ENCODE measurements around the gene GK.

- no peak for TF ChIP-seq POLR2A (IDR thresholded peaks at IDR 0.05; ENCODE audit: low read length)
- TF ChIP-seq MAX (IDR thresholded peaks at IDR 0.05), result no peak
- TF ChIP-seq CTCF (IDR thresholded peaks at IDR 0.05), result no peak
- no peak for TF ChIP-seq RFX5 (IDR thresholded peaks at IDR 0.05)
- no peak for TF ChIP-seq ZC3H11A (IDR thresholded peaks at IDR 0.05)
- no peak for TF ChIP-seq RAD21 (conservative IDR thresholded peaks at IDR 0.05 in 1 of 2, IDR thresholded peaks at IDR 0.05 in 1 of 2)
- TF ChIP-seq ZNF302 (CRISPR knock-in tag; IDR thresholded peaks at IDR 0.05), result no peak
- no peak for TF ChIP-seq POLR2AphosphoS2 (conservative IDR thresholded peaks at IDR 0.05; ENCODE audit: low read length)
- no peak for TF ChIP-seq ZFP36 (IDR thresholded peaks at IDR 0.05; ENCODE audit: borderline replicate concordance, partially characterized antibody)
- TF ChIP-seq NPAS2 (CRISPR knock-in tag; IDR thresholded peaks at IDR 0.05; ENCODE audit: borderline replicate concordance), result no peak
- no peak for TF ChIP-seq SMC3 (IDR thresholded peaks at IDR 0.05)
- TF ChIP-seq REST (IDR thresholded peaks at IDR 0.05), result no peak
- no peak for TF ChIP-seq PBX3 (IDR thresholded peaks at IDR 0.05)
- TF ChIP-seq HDAC2 (IDR thresholded peaks at IDR 0.05), result no peak
Measured at GRCh38 chrX:30733852-30734660, 80.8 kb downstream of the GK start.
